Suprapubic skin (tissue), 4 donors: ENCODE results near the gene ST8SIA4. TPM values are rescaled to one million over a fixed set of nuclear protein-coding genes. Genes with fewer than 3 reads are reported as not detected.

Experiments used
- DNase-seq, 2 donors: peaks; one replicate each; pipeline ENCODE4 v3.0.0-alpha.2; 2019; ENCODE audit warnings: low spot score in 2 of 2
- H3K27ac ChIP-seq: fragments of 200-600 bp; sonication (generic); one replicate; pipeline ENCODE4 v1.5.1; 2019
- H3K27me3 ChIP-seq: fragments of 200-600 bp; sonication (generic); one replicate; pipeline ENCODE4 v1.5.1; 2019
- H3K36me3 ChIP-seq: fragments of 200-600 bp; sonication (generic); one replicate; pipeline ENCODE4 v1.5.1; 2019
- H3K4me1 ChIP-seq: fragments of 200-600 bp; sonication (generic); one replicate; pipeline ENCODE4 v1.5.1; 2019
- H3K4me3 ChIP-seq: fragments of 200-600 bp; sonication (generic); one replicate; pipeline ENCODE4 v1.5.1; 2019; ENCODE audit warnings: mild to moderate bottlenecking
- H3K9me3 ChIP-seq: fragments of 200-600 bp; sonication (generic); one replicate; pipeline ENCODE4 v1.5.1; 2019
- CTCF ChIP-seq, 2 donors: fragments of 200-600 bp in 1 of 2; fragments of 450-650 bp in 1 of 2; sonication (generic) in 1 of 2; IDR thresholded peaks; one replicate each; pipeline ENCODE4 v1.5.1; 2016 to 2019; ENCODE audit warnings: antibody characterized with exemption in 2 of 2, mild to moderate bottlenecking in 1 of 2, moderate library complexity in 1 of 2
- EP300 ChIP-seq: sonication (generic); formaldehyde crosslinking; IDR thresholded peaks from one replicate; pipeline ENCODE4 v1.6.1; 2017; ENCODE audit warnings: antibody characterized with exemption
- POLR2A ChIP-seq, 2 donors: fragments of 450-650 bp; IDR thresholded peaks; one replicate each; pipeline ENCODE4 v1.6.1; 2017; ENCODE audit warnings: antibody characterized with exemption in 2 of 2, mild to moderate bottlenecking in 2 of 2, moderate library complexity in 2 of 2
- POLR2AphosphoS5 ChIP-seq, 3 donors: sonication (generic); formaldehyde crosslinking; IDR thresholded peaks; one replicate each; pipeline ENCODE4 v1.6.1; 2017; ENCODE audit warnings: antibody characterized with exemption in 3 of 3
- WGBS: methylation state at CpG from one replicate; pipeline ENCODE4 v1.1.5; 2018; 5-methylcytosine and 5-hydroxymethylcytosine counted together
- total RNA-seq, 4 donors: library from RNA; depleted of rRNA; stranded (reverse); fragments of >200 nt; gene quantifications; one replicate each; pipeline ENCODE4 v1.1.0, GENCODE V29; 2016

The ST8SIA4 gene
- total RNA-seq, 4 donors from 2014 or later, result 0.44 to 2.3 (median 0.82) TPM

DNA sequence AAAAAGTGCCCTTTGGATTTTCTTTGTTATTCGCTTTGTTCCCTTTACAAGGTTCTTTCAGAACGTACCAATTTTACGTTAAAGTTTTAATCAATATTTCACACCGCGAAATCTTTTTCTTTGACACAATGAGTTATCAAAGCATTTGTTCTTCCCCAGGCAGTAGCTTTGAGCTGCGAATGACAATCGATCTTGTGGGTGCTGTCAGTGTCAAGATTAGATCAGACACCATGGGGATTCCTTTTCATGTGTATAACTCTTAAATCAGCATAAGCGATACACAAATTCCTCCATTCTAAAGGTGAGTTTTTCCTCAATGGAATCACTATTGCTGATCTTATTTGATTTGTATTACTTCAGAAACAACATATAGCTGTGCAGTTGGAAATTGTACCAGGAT lies 145.5 kb downstream of the ST8SIA4 start:
- Histone ChIP-seq H3K4me3 (no peak overlapping the region), H3K9me3 (no peaks in the 10 kb centered on the region), H3K4me1 (no peaks in the 10 kb centered on the region), H3K27me3 (no peaks in the 10 kb centered on the region), H3K27ac (no peak overlapping the region), H3K36me3 (no peaks in the 10 kb centered on the region)
- TF ChIP-seq CTCF (IDR thresholded peaks at IDR 0.05) (no peak), EP300 (no peak), POLR2A (IDR thresholded peaks at IDR 0.05) (no peak), POLR2AphosphoS5 (IDR thresholded peaks at IDR 0.05) (no peak)
- no peak for DNase-seq
- 32% methylated on average over 8 of the region's 8 CpGs for WGBS
